Calu3 (cell line): ENCODE results near the gene HIGD1A. TPM values are rescaled to one million over a fixed set of nuclear protein-coding genes. Genes with fewer than 3 reads are reported as not detected.

Experiments used
- BruUV-seq: library from RNA; stranded (reverse); fragments of 400-500 nt; replicated peaks from 2 replicates; lab custom pipeline; 2021; lab: Mats Ljungman, UMichigan
- CTCF ChIA-PET: fragments of 300-600 bp; sonication (Branson Sonifier 250); formaldehyde crosslinking; loops from one replicate; lab custom pipeline; 2022; ENCODE audit warnings: antibody characterized with exemption; lab: Charles Lee
- DNase-seq: peaks from one replicate; pipeline ENCODE4 v3.0.0; 2022
- H3K27ac Mint-ChIP-seq: one replicate; pipeline ENCODE4 v1.8.0; 2022; ENCODE audit warnings: mixed read lengths; ENCODE audit not compliant: unreplicated experiment
- H3K27me3 Mint-ChIP-seq: one replicate; pipeline ENCODE4 v1.8.0; 2022; ENCODE audit warnings: mixed read lengths; ENCODE audit not compliant: unreplicated experiment
- H3K36me3 Mint-ChIP-seq: one replicate; pipeline ENCODE4 v1.8.0; 2022; ENCODE audit warnings: mild to moderate bottlenecking, moderate library complexity, mixed read lengths; ENCODE audit not compliant: insufficient read depth, unreplicated experiment
- H3K4me1 Mint-ChIP-seq: one replicate; pipeline ENCODE4 v1.8.0; 2022; ENCODE audit warnings: mild to moderate bottlenecking, low read depth, mixed read lengths; ENCODE audit not compliant: unreplicated experiment
- H3K4me3 Mint-ChIP-seq: one replicate; pipeline ENCODE4 v1.8.0; 2022; ENCODE audit warnings: mild to moderate bottlenecking, low read depth, moderate library complexity, mixed read lengths; ENCODE audit not compliant: unreplicated experiment
- H3K9me3 Mint-ChIP-seq: one replicate; pipeline ENCODE4 v1.8.0; 2022; ENCODE audit warnings: low read depth, mixed read lengths; ENCODE audit not compliant: unreplicated experiment
- CTCF ChIP-seq: fragments of 200-600 bp; IDR thresholded peaks from one replicate; pipeline ENCODE4 v1.8.0; 2022; ENCODE audit warnings: antibody characterized with exemption; ENCODE audit not compliant: unreplicated experiment
- intact Hi-C: fragments of 100-400 bp; cut with micrococcal nuclease; formaldehyde crosslinking; loops from one replicate; pipeline ENCODE4 v1.10.0; 2022; ENCODE audit not compliant: unreplicated experiment
- total RNA-seq: library from RNA; stranded (reverse); gene quantifications from 2 replicates; pipeline ENCODE4 v1.2.3, GENCODE V29; 2022

The HIGD1A gene
- total RNA-seq, 1 experiment from 2014 or later = 88.1 TPM

GRCh38 chr3:42831321-42831713 is 27.0 kb upstream of the HIGD1A start:
- no peak overlapping the region for H3K4me3 Mint-ChIP-seq
- DNase-seq = peak; percentile 78
- peak; percentile 48 for TF ChIP-seq CTCF
- no peak overlapping the region for H3K27ac Mint-ChIP-seq
- no peaks in the 10 kb centered on the region for H3K27me3 Mint-ChIP-seq
- no peaks in the 10 kb centered on the region for H3K9me3 Mint-ChIP-seq
- no peaks in the 10 kb centered on the region for H3K36me3 Mint-ChIP-seq
- intact Hi-C loops = loop anchor here (1.0 to 2.0 kb wide), 2 partner anchors 50 to 51 kb away; no protein-coding TSS in a partner anchor
- H3K4me1 Mint-ChIP-seq = peaks cover 44% of the 10 kb centered on the region
- CTCF ChIA-PET = interaction anchor here (0.7 to 2.2 kb wide), 8 partner anchors 8 to 52 kb away, joined by 3 to 20 read pairs (median 4); partner anchors contain the start of gene HIGD1A
- no TSS peak for BruUV-seq

- H3K4me1 Mint-ChIP-seq = peaks cover 45% of the 10 kb centered on the region
- intact Hi-C loops = loop anchor here (1.0 to 2.0 kb wide), 2 partner anchors 50 to 51 kb away; no protein-coding TSS in a partner anchor
- no TSS peak for BruUV-seq
- H3K27ac Mint-ChIP-seq = no peak overlapping the region
- CTCF ChIA-PET = interaction anchor here (0.6 to 2.2 kb wide), 12 partner anchors 9 to 601 kb away, joined by 3 to 20 read pairs (median 4); partner anchors contain the start of genes HIGD1A and SS18L2
- no peaks in the 10 kb centered on the region for H3K9me3 Mint-ChIP-seq
- H3K36me3 Mint-ChIP-seq = no peaks in the 10 kb centered on the region
- peak; percentile 27 for DNase-seq
- H3K4me3 Mint-ChIP-seq = no peak overlapping the region
- peak; percentile 50 for TF ChIP-seq CTCF
- no peaks in the 10 kb centered on the region for H3K27me3 Mint-ChIP-seq
These were observed 26.4 kb upstream of the HIGD1A start for GRCh38 chr3:42830437-42831320.

DNA sequence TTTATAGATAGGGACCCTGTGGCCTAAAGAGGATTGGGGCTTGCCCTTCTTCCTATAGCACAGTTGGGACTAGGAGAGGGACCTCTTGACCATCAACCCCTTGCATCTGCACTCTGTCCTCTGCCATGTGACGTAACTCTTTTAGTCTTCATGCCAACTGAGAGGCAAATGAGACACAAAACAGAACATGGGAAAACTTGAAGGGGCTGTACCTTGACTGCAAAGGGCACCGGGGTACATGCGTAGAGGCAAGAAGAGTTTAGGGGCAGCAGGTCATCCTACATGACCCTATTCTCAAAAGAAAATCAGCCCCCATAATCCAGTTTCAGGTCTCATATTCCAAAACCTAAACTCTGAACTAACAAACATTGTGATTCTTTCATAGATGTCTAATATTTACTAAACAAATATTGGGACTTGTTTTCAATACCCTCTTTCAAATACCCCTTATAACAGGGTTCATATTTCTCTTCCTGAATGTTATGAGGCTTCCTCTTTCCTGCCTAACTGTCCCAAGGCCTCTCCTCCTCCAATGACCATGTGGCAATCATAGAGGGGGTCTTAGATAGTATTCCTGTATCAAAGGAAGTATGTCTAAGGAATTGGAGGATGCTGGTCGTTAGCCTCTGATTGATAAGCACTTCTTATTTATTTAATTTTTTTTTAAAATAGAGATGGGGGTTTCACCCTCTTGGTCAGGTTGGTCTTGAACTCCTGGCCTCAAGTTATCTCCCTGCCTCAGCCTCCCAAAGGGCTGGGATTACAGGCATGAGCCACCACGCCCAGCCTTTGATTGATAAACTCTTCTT is 25.5 kb upstream of the HIGD1A start:
- no peaks in the 10 kb centered on the region for H3K27me3 Mint-ChIP-seq
- BruUV-seq = no TSS peak
- H3K27ac Mint-ChIP-seq = no peak overlapping the region
- H3K9me3 Mint-ChIP-seq = no peaks in the 10 kb centered on the region
- CTCF ChIA-PET = interaction anchor here (0.7 to 2.2 kb wide), 13 partner anchors 10 to 600 kb away, joined by 3 to 20 read pairs (median 5); partner anchors contain the start of genes CYP8B1, HIGD1A and SS18L2
- no peaks in the 10 kb centered on the region for H3K36me3 Mint-ChIP-seq
- TF ChIP-seq CTCF = no peak
- H3K4me3 Mint-ChIP-seq = no peak overlapping the region
- intact Hi-C loops = loop anchor here (2.0 kb wide), 1 partner anchor 49 kb away; no protein-coding TSS in a partner anchor
- peaks cover 45% of the 10 kb centered on the region for H3K4me1 Mint-ChIP-seq
- DNase-seq = no peak

DNA sequence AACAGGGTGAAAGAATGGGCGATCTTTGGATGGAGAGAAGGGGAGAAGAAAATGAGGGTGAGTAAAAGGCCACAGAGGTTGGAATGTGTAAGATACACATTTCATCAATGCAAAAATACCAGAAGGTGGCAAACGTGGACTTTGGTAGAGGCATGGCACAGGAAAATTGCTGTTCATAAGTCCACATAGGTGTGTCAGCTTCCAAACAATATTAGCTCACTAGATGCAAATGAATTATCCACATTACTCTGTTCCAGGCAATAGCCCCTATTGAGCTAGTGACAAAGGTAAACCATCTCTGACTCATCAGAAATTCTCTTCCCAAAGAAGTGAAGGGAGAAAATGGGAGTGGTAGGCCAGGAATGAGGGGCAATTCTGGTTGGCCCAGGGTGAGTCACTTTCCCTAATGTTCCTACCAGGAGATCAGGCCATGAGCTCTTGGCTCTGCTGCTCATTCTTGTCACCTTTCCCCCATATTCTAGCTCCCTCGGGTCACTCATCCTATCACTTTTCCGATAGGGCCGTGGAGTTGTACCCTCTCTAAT is 24.9 kb upstream of the HIGD1A start:
- intact Hi-C loops = no loop called here
- no peak for TF ChIP-seq CTCF
- CTCF ChIA-PET = interaction anchor here (0.7 to 1.2 kb wide), 6 partner anchors 9 to 52 kb away, joined by 3 to 7 read pairs (median 4); partner anchors contain the start of gene CYP8B1
- Mint-ChIP-seq H3K36me3 (no peaks in the 10 kb centered on the region), H3K4me3 (no peak overlapping the region), H3K27me3 (no peaks in the 10 kb centered on the region), H3K4me1 (peaks cover 45% of the 10 kb centered on the region), H3K9me3 (no peaks in the 10 kb centered on the region), H3K27ac (no peak overlapping the region)
- peak; percentile 18 for DNase-seq
- BruUV-seq = no TSS peak
